SK-N-SH treated with all-trans-retinoic acid at 6 μM for 48 hours (cell line): Measurements from ENCODE around the gene PLEKHF1.

Experiments
- ATAC-seq: fragments of 200-7000 bp; cut with Tn5 transposase; 3 replicates; pipeline ENCODE4 v1.9.1; 2020; ENCODE audit warnings: mild to moderate bottlenecking, moderate library complexity
- ARNTL ChIP-seq: fragments of 450-650 bp; formaldehyde crosslinking; IDR thresholded peaks from 2 replicates; pipeline ENCODE4 v1.5.0; 2020; ENCODE audit warnings: low read depth, mild to moderate bottlenecking, moderate library complexity, borderline replicate concordance
- BACH2 ChIP-seq: fragments of 250-450 bp; sonication (Bioruptor Pico); IDR thresholded peaks from 2 replicates; pipeline ENCODE4 v1.9.0; 2021; ENCODE audit warnings: mild to moderate bottlenecking, borderline replicate concordance
- CREB5 ChIP-seq: fragments of 250-450 bp; sonication (Bioruptor Pico); IDR thresholded peaks from 2 replicates; pipeline ENCODE4 v1.5.1; 2020; ENCODE audit warnings: low read depth, mild to moderate bottlenecking, moderate library complexity
- CSDC2 ChIP-seq: fragments of 250-450 bp; sonication (Bioruptor Pico); IDR thresholded peaks from 2 replicates; pipeline ENCODE4 v1.5.0; 2020; ENCODE audit warnings: mild to moderate bottlenecking, moderate library complexity
- CSRNP3 ChIP-seq: fragments of 250-450 bp; sonication (Bioruptor Pico); IDR thresholded peaks from 2 replicates; pipeline ENCODE4 v1.5.1; 2021; ENCODE audit warnings: mild to moderate bottlenecking, moderate library complexity
- ESRRG ChIP-seq: fragments of 250-450 bp; sonication (Bioruptor Pico); IDR thresholded peaks from 2 replicates; pipeline ENCODE4 v1.6.1; 2021; ENCODE audit warnings: mild to moderate bottlenecking
- GLIS3 ChIP-seq: fragments of 250-450 bp; sonication (Bioruptor Pico); IDR thresholded peaks from 2 replicates; pipeline ENCODE4 v1.5.0; 2020; ENCODE audit warnings: mild to moderate bottlenecking, moderate library complexity
- ISL1 ChIP-seq: fragments of 250-450 bp; sonication (Bioruptor Pico); IDR thresholded peaks from 2 replicates; pipeline ENCODE4 v2.1.2; 2022; ENCODE audit warnings: mild to moderate bottlenecking, moderate library complexity
- OSR1 ChIP-seq: fragments of 250-450 bp; sonication (Bioruptor Pico); IDR thresholded peaks from 2 replicates; pipeline ENCODE4 v1.8.0; 2022; ENCODE audit warnings: moderate library complexity, mild to moderate bottlenecking, inconsistent platforms
- PATZ1 ChIP-seq: fragments of 250-450 bp; sonication (Bioruptor Pico); IDR thresholded peaks from 2 replicates; pipeline ENCODE4 v1.8.0; 2020; ENCODE audit warnings: mild to moderate bottlenecking, moderate library complexity, borderline replicate concordance
- POU6F1 ChIP-seq: fragments of 250-450 bp; sonication (Bioruptor Pico); IDR thresholded peaks from 2 replicates; pipeline ENCODE4 v1.8.0; 2021; ENCODE audit warnings: low read depth, mild to moderate bottlenecking, moderate library complexity, borderline replicate concordance
- PPARA ChIP-seq: fragments of 250-450 bp; sonication (Bioruptor Pico); IDR thresholded peaks from 2 replicates; pipeline ENCODE4 v1.5.0; 2020; ENCODE audit warnings: mild to moderate bottlenecking, borderline replicate concordance
- RARB ChIP-seq: fragments of 250-450 bp; sonication (Bioruptor Pico); IDR thresholded peaks from 2 replicates; pipeline ENCODE4 v1.8.0; 2021; ENCODE audit warnings: mild to moderate bottlenecking, moderate library complexity
- SNAI2 ChIP-seq: fragments of 250-450 bp; sonication (Bioruptor Pico); IDR thresholded peaks from 2 replicates; pipeline ENCODE4 v1.5.0; 2020; ENCODE audit warnings: mild to moderate bottlenecking, moderate library complexity
- TCF4 ChIP-seq: fragments of 250-450 bp; sonication (Bioruptor Pico); IDR thresholded peaks from 2 replicates; pipeline ENCODE4 v1.8.0; 2021; ENCODE audit warnings: mild to moderate bottlenecking, moderate library complexity, borderline replicate concordance
- TSHZ2 ChIP-seq: fragments of 250-450 bp; sonication (Bioruptor Pico); IDR thresholded peaks from 2 replicates; pipeline ENCODE4 v1.5.0; 2020; ENCODE audit warnings: mild to moderate bottlenecking, moderate library complexity
- ZC3H10 ChIP-seq: fragments of 250-450 bp; sonication (Bioruptor Pico); IDR thresholded peaks from 2 replicates; pipeline ENCODE4 v1.5.1; 2021; ENCODE audit warnings: mild to moderate bottlenecking, moderate library complexity
- ZFP3 ChIP-seq: fragments of 250-450 bp; sonication (Bioruptor Pico); IDR thresholded peaks from 2 replicates; pipeline ENCODE4 v1.5.0; 2020; ENCODE audit warnings: mild to moderate bottlenecking, moderate library complexity
- ZFP30 ChIP-seq: fragments of 450-650 bp; formaldehyde crosslinking; IDR thresholded peaks from 2 replicates; pipeline ENCODE4 v1.5.0; 2022; ENCODE audit warnings: mild to moderate bottlenecking, moderate library complexity
- ZNF70 ChIP-seq: fragments of 450-650 bp; formaldehyde crosslinking; IDR thresholded peaks from 2 replicates; pipeline ENCODE4 v1.5.0; 2020; ENCODE audit warnings: mild to moderate bottlenecking, moderate library complexity
- ZNF8 ChIP-seq: fragments of 450-650 bp; formaldehyde crosslinking; IDR thresholded peaks from 2 replicates; pipeline ENCODE4 v1.5.0; 2020; ENCODE audit warnings: mild to moderate bottlenecking, moderate library complexity

Gene PLEKHF1

GRCh38 chr19:29628661-29629385 lies 36.4 kb upstream of the PLEKHF1 start:
- no peak for ATAC-seq
- TF ChIP-seq GLIS3 (CRISPR knock-in tag) = no peak
- no peak for TF ChIP-seq TSHZ2 (CRISPR knock-in tag)
- TF ChIP-seq OSR1 (CRISPR knock-in tag) = no peak
- no peak for TF ChIP-seq PPARA (CRISPR knock-in tag)
- no peak for TF ChIP-seq CSRNP3
- TF ChIP-seq CREB5 = no peak
- no peak for TF ChIP-seq RARB (CRISPR knock-in tag)
- no peak for TF ChIP-seq BACH2 (CRISPR knock-in tag)
- no peak for TF ChIP-seq ARNTL (CRISPR knock-in tag)
- no peak for TF ChIP-seq ESRRG (CRISPR knock-in tag)
- no peak for TF ChIP-seq ZNF70 (CRISPR knock-in tag)
- no peak for TF ChIP-seq ISL1
- TF ChIP-seq ZFP3 (CRISPR knock-in tag) = no peak
- no peak for TF ChIP-seq TCF4 (CRISPR knock-in tag)
- no peak for TF ChIP-seq PATZ1 (CRISPR knock-in tag)
- no peak for TF ChIP-seq ZC3H10 (CRISPR knock-in tag)
- TF ChIP-seq CSDC2 (CRISPR knock-in tag) = no peak
- no peak for TF ChIP-seq POU6F1 (CRISPR knock-in tag)

- no peak for ATAC-seq
- no peak for TF ChIP-seq ZNF8 (CRISPR knock-in tag)
- no peak for TF ChIP-seq PPARA (CRISPR knock-in tag)
Measured at GRCh38 chr19:29629836-29630534, 35.3 kb upstream of the PLEKHF1 start.

- TF ChIP-seq ZFP30 (CRISPR knock-in tag) (no peak), ISL1 (no peak), CSDC2 (CRISPR knock-in tag) (no peak), ZC3H10 (CRISPR knock-in tag) (no peak), RARB (CRISPR knock-in tag) (no peak), SNAI2 (CRISPR knock-in tag) (no peak), TSHZ2 (CRISPR knock-in tag) (no peak), ZNF70 (CRISPR knock-in tag) (no peak), OSR1 (CRISPR knock-in tag) (no peak)
- no peak for ATAC-seq
Measured at GRCh38 chr19:29630655-29631054, 34.6 kb upstream of the PLEKHF1 start.
